Embryonic facial prominence (tissue), 1 donor: ENCODE data around the gene NKX6-1.

Experiments
- DNase-seq: peaks from one replicate; pipeline ENCODE4 v3.0.0-alpha.2; 2016; ENCODE audit errors: extremely low spot score

Gene NKX6-1

GRCh38 chr4:84479663-84480062 lies 19.4 kb downstream of the NKX6-1 start:
- no peak for DNase-seq

GRCh38 chr4:84477738-84478137 lies 21.4 kb downstream of the NKX6-1 start:
- no peak for DNase-seq

DNA sequence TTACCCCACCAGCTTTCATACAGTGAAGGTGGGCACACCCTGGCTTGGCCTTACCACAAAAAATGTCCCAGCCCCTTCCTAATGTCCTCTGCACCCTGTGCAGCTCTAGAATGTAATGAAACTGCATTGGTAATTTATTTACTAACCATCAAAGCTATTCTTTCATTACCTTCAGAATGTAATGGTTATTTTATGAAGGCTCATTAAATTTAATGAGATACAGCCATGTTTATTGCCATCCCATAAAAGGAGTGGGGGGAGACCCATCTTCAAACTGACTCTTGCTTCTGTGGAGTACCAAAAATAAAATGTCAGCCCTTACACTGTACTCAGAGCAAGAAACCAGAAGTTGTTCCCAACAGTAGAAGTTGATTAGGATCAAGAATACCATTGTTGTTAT lies 25.0 kb downstream of the NKX6-1 start:
- DNase-seq = no peak

GRCh38 chr4:84472154-84472553 lies 26.9 kb downstream of the NKX6-1 start:
- DNase-seq = no peak

DNA sequence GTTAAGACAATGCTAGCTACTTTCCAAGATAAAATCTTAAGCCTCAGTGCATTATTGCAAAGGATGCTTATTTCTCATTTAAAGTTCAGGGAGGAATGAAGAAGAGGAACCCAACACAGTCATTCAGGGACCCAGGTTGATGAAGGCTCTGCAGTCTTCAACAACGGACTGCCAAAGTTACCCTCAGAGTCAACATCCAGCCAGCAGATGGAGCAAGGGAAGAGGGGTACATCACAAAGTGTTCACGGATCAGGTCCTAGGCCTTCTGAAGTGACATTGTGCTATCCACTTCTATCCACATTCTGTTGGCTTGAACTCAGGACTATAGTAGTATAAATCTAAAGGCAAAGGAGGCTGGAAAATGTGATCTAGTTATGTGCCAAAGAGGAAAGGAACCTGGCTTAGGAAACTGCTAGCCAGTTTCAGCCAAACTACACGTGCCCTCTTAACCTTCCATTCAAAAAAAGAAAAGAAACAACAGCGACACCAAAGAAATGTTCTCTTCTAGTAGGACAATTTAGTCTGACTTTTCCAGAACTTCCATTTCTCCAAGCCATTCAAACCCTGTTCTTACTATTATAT lies 28.8 kb downstream of the NKX6-1 start:
- DNase-seq = no peak

GRCh38 chr4:84467601-84468000 lies 31.5 kb downstream of the NKX6-1 start:
- no peak for DNase-seq

DNA sequence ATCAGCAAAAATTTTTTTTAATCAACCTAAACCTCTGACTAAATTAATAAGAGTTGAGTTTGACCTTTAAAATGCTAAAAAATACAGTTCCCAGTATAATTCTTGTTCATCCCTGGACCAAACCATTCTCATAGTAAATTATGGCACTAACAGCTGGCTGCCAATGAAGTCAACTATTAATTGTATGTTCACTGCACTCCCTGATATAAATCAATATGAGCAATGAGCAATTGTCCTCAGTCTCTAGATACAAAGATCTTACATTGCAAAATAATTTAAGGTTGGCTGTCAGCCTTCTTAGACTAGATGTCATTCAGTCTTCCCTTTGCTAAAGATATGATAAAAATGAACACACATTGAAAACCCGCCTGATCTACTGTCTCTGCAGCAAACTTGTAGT lies 39.3 kb downstream of the NKX6-1 start:
- DNase-seq = no peak

DNA sequence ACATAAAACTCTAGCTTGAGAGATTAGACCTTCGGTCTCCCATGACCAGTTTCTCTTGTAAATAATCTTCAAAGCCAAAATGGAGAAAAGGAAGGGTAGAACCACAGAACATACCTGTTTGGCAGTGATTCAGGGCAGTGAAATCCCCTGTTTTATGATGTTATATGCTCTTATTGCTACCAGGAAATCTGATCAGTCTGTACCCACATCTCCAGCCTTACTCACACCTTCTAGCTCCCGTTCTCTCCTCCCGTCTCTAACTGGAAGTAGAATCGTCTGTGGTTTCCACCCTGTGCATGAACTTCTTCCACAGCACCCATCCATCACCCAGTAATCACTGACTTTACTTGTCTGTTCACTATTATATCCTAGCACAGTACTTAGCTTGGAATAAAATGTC lies 42.9 kb downstream of the NKX6-1 start:
- DNase-seq = no peak

GRCh38 chr4:84455697-84456096 lies 43.4 kb downstream of the NKX6-1 start:
- DNase-seq = no peak

DNA sequence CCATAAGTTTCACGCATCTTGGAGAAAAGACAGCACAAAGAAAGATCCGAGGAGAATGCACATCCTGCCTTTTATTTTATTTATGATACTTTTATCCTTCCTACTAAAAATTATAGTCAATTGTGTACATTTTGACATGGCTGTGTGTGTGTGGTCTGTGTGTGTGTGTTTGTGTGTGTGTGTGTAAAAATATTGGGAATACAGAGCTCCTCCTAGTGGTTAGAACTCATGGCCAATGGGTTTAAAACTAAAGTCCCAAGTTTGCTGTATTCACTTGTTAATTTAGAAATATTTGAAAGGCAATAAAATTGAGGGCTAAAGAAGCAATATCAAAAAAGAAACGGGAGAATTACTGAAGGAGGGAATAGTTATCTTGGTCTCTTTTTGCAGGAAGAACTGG lies 47.5 kb downstream of the NKX6-1 start:
- no peak for DNase-seq

GRCh38 chr4:84443523-84443922 lies 55.6 kb downstream of the NKX6-1 start:
- DNase-seq = no peak

- no peak for DNase-seq
Measured at GRCh38 chr4:84442778-84443177, 56.3 kb downstream of the NKX6-1 start.
